ENCODE data around the gene SH3RF2. TPM values are rescaled to one million over a fixed set of nuclear protein-coding genes. Genes with fewer than 3 reads are reported as not detected.

Gene SH3RF2
- total RNA-seq, 4 donors from 2014 or later: 0.26 to 4.1 (median 1.8) TPM

GRCh38 chr5:145920542-145921210 lies 15.7 kb upstream of the SH3RF2 start:
- Histone ChIP-seq H3K27me3 (no peaks in the 10 kb centered on the region), H3K36me3 (no peaks in the 10 kb centered on the region), H3K4me3 (no peak overlapping the region), H3K4me1 (no peaks in the 10 kb centered on the region), H3K9me3 (no peaks in the 10 kb centered on the region), H3K27ac (no peak overlapping the region)
- no peak for TF ChIP-seq CTCF (IDR thresholded peaks at IDR 0.05)
- TF ChIP-seq POLR2A (IDR thresholded peaks at IDR 0.05): no peak
- no peak for DNase-seq
- intact Hi-C loops (cut with DNase I; ENCODE audit: low total_unique reads): no loop called here

- Histone ChIP-seq H3K27ac (no peak overlapping the region), H3K27me3 (no peaks in the 10 kb centered on the region), H3K36me3 (no peaks in the 10 kb centered on the region), H3K4me3 (no peak overlapping the region), H3K9me3 (no peaks in the 10 kb centered on the region), H3K4me1 (no peaks in the 10 kb centered on the region)
- intact Hi-C loops (cut with DNase I; ENCODE audit: low total_unique reads): no loop called here
- TF ChIP-seq CTCF (IDR thresholded peaks at IDR 0.05) (no peak), POLR2A (IDR thresholded peaks at IDR 0.05) (no peak)
- DNase-seq: no peak
Observed at GRCh38 chr5:145921211-145921610, 15.2 kb upstream of the SH3RF2 start.

GRCh38 chr5:145922059-145922458 lies 14.3 kb upstream of the SH3RF2 start:
- TF ChIP-seq POLR2A (IDR thresholded peaks at IDR 0.05): no peak
- no peak for TF ChIP-seq CTCF (IDR thresholded peaks at IDR 0.05)

GRCh38 chr5:145923405-145923804 lies 13.0 kb upstream of the SH3RF2 start:
- Histone ChIP-seq H3K4me1 (no peaks in the 10 kb centered on the region), H3K27ac (no peak overlapping the region), H3K4me3 (no peak overlapping the region), H3K36me3 (no peaks in the 10 kb centered on the region), H3K27me3 (no peaks in the 10 kb centered on the region), H3K9me3 (no peaks in the 10 kb centered on the region)
- intact Hi-C loops (cut with DNase I; ENCODE audit: low total_unique reads): no loop called here
- no peak for DNase-seq
- TF ChIP-seq CTCF (IDR thresholded peaks at IDR 0.05) (no peak), POLR2A (IDR thresholded peaks at IDR 0.05) (no peak)

More at GRCh38 chr5:145922059-145922458, 14.3 kb upstream of the SH3RF2 start:
- H3K27me3 ChIP-seq: no peaks in the 10 kb centered on the region
- no peak overlapping the region for H3K27ac ChIP-seq
- intact Hi-C loops (cut with DNase I; ENCODE audit: low total_unique reads): no loop called here
- H3K9me3 ChIP-seq: no peaks in the 10 kb centered on the region
- H3K36me3 ChIP-seq: no peaks in the 10 kb centered on the region
- no peak overlapping the region for H3K4me3 ChIP-seq
- DNase-seq: no peak
- H3K4me1 ChIP-seq: no peaks in the 10 kb centered on the region

- Histone ChIP-seq H3K9me3 (no peaks in the 10 kb centered on the region), H3K27me3 (no peaks in the 10 kb centered on the region), H3K4me3 (no peak overlapping the region), H3K27ac (no peak overlapping the region), H3K36me3 (no peaks in the 10 kb centered on the region), H3K4me1 (no peaks in the 10 kb centered on the region)
- intact Hi-C loops (cut with DNase I; ENCODE audit: low total_unique reads): no loop called here
- TF ChIP-seq POLR2A (IDR thresholded peaks at IDR 0.05): no peak
- no peak for TF ChIP-seq CTCF (IDR thresholded peaks at IDR 0.05)
- DNase-seq: no peak
Observed at GRCh38 chr5:145924849-145925248, 11.5 kb upstream of the SH3RF2 start.

All from uterus (tissue), 4 donors.